ENCODE data around the gene PIGH.
"Not testable (repeated sequence)": the region's sequence is repeated elsewhere in the genome, so short reads cannot be mapped to it uniquely, and the experiment has no call there.

PIGH gene

GRCh38 chr14:67609642-67610310 lies 9.7 kb upstream of the PIGH start:
- TF ChIP-seq, protein P1, sequence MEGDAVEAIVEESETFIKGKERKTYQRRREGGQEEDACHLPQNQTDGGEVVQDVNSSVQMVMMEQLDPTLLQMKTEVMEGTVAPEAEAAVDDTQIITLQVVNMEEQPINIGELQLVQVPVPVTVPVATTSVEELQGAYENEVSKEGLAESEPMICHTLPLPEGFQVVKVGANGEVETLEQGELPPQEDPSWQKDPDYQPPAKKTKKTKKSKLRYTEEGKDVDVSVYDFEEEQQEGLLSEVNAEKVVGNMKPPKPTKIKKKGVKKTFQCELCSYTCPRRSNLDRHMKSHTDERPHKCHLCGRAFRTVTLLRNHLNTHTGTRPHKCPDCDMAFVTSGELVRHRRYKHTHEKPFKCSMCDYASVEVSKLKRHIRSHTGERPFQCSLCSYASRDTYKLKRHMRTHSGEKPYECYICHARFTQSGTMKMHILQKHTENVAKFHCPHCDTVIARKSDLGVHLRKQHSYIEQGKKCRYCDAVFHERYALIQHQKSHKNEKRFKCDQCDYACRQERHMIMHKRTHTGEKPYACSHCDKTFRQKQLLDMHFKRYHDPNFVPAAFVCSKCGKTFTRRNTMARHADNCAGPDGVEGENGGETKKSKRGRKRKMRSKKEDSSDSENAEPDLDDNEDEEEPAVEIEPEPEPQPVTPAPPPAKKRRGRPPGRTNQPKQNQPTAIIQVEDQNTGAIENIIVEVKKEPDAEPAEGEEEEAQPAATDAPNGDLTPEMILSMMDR (IDR thresholded peaks at IDR 0.05; ENCODE audit: insufficient read depth, low read depth, low read length, missing control alignments), result no peak
- no peak for DNase-seq (ENCODE audit: low read depth)
- no peak overlapping the region for H3K4me3 ChIP-seq (ENCODE audit: low read length)

DNA sequence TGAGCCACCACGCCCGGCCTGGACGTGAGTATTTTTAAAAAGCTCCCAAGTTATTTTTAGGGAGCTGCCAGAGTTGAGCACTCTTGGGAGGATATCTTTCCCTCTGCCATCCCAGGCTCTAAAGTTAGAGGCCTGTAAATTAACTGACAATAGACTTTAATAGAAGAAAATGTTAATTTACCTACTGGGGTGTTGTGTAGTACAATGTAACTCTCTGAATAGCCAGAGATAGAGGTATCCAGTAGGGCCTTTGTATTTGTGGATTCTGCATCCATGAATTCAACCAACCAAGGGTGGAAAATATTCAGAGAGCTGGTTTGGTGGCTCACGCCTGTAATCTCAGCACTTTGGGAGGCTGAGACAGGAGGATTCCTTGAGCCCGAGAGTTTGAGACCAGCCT lies 7.6 kb upstream of the PIGH start:
- H3K4me3 ChIP-seq (ENCODE audit: low read length), result no peak overlapping the region
- TF ChIP-seq, protein P1 (IDR thresholded peaks at IDR 0.05; ENCODE audit: insufficient read depth, low read depth, low read length, missing control alignments), result no peak
- no peak for DNase-seq (ENCODE audit: low read depth)

- TF ChIP-seq, protein P1 (IDR thresholded peaks at IDR 0.05; ENCODE audit: insufficient read depth, low read depth, low read length, missing control alignments), result no peak
- no peak overlapping the region for H3K4me3 ChIP-seq (ENCODE audit: low read length)
- DNase-seq (ENCODE audit: low read depth), result peak; percentile 57
These were observed 3.0 kb upstream of the PIGH start for GRCh38 chr14:67602995-67603545.

DNA sequence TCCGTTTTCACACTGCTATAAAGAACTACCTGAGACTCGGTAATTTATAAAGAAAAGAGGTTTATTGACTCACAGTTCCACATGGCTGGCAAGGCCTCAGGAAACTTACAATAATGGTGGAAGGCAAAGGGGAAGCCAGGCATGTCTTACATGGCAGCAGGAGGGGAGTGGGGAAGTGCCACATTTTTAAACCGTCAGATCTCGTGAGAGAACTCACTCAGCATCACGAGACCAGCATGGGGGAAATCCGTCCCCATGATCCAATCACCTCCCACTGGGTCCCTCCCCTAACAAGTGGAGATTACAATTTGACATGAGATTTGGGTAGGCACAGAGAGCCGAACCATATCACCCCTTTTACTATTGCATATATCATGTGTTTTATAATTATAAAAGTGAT lies 2.0 kb upstream of the PIGH start:
- TF ChIP-seq, protein P1 (IDR thresholded peaks at IDR 0.05; ENCODE audit: insufficient read depth, low read depth, low read length, missing control alignments), result no peak
- DNase-seq (ENCODE audit: low read depth), result no peak
- H3K4me3 ChIP-seq (ENCODE audit: low read length), result no peak overlapping the region

GRCh38 chr14:67600562-67600974 lies 500 bp upstream of the PIGH start:
- H3K4me3 ChIP-seq (ENCODE audit: low read length), result peak overlapping the region; percentile 82
- not testable (repeated sequence) for DNase-seq (ENCODE audit: low read depth)

DNA sequence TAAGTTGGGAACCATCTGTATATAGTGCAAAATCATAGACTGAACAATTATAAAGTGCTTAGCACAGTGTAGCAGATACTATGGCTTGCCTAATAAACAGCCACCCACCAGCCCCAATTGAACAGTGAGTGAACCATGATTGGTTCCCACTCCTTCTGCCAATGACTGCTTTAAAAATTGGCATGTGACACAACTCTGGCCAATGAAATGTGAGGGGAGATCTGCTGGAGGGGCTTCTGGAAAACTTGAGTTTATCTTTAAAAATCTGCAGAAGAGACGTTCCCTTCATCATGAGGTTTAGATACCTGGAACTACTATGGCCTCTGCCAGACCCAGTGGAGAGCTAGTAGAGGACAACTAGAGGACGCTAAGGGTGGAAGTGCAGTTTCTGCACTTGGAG lies 4.7 kb downstream of the PIGH start:
- TF ChIP-seq, protein P1 (IDR thresholded peaks at IDR 0.05; ENCODE audit: insufficient read depth, low read depth, low read length, missing control alignments), result no peak

GRCh38 chr14:67593650-67594049 lies 6.4 kb downstream of the PIGH start:
- DNase-seq (ENCODE audit: low read depth); H3K4me3 ChIP-seq (ENCODE audit: low read length): not testable (repeated sequence)

More for the DNA sequence above, 4.7 kb downstream of the PIGH start:
- H3K4me3 ChIP-seq (ENCODE audit: low read length), result no peak overlapping the region
- DNase-seq (ENCODE audit: low read depth), result no peak

- no peak for DNase-seq (ENCODE audit: low read depth)
- TF ChIP-seq, protein P1 (IDR thresholded peaks at IDR 0.05; ENCODE audit: insufficient read depth, low read depth, low read length, missing control alignments), result no peak
- no peak overlapping the region for H3K4me3 ChIP-seq (ENCODE audit: low read length)
These were observed 10.8 kb downstream of the PIGH start for GRCh38 chr14:67589204-67589770.
